AG09309 (cell line): ENCODE results near the gene TBX20.
"Not testable (repeated sequence)": the region's sequence is repeated elsewhere in the genome, so short reads cannot be mapped to it uniquely, and the experiment has no call there.

Experiments used
- DNase-seq: peaks from one replicate; pipeline ENCODE4 v3.0.0-alpha.2; 2010; ENCODE audit warnings: low read depth
- H3K4me3 ChIP-seq: 2 replicates; pipeline ENCODE4 v1.5.1; 2011; ENCODE audit warnings: mild to moderate bottlenecking, low read depth, low read length, moderate library complexity; ENCODE audit not compliant: control insufficient read depth
- CTCF ChIP-seq: IDR thresholded peaks from 2 replicates; pipeline ENCODE4 v1.5.1; 2011; ENCODE audit warnings: mild to moderate bottlenecking, low read depth, low read length, inconsistent platforms; ENCODE audit not compliant: insufficient read depth, control insufficient read depth; ENCODE audit errors: missing control alignments

TBX20 gene

GRCh38 chr7:35241884-35242283 lies 12.0 kb downstream of the TBX20 start:
- no peak for TF ChIP-seq CTCF
- H3K4me3 ChIP-seq: no peak overlapping the region
- no peak for DNase-seq

- no peak for DNase-seq
- TF ChIP-seq CTCF: no peak
- H3K4me3 ChIP-seq: no peak overlapping the region
These were observed 12.5 kb downstream of the TBX20 start for GRCh38 chr7:35241436-35241835.

GRCh38 chr7:35241008-35241407 lies 12.9 kb downstream of the TBX20 start:
- not testable (repeated sequence) for H3K4me3 ChIP-seq, DNase-seq

- not testable (repeated sequence) for DNase-seq, H3K4me3 ChIP-seq
These were observed 15.4 kb downstream of the TBX20 start for GRCh38 chr7:35238456-35238855.

DNA sequence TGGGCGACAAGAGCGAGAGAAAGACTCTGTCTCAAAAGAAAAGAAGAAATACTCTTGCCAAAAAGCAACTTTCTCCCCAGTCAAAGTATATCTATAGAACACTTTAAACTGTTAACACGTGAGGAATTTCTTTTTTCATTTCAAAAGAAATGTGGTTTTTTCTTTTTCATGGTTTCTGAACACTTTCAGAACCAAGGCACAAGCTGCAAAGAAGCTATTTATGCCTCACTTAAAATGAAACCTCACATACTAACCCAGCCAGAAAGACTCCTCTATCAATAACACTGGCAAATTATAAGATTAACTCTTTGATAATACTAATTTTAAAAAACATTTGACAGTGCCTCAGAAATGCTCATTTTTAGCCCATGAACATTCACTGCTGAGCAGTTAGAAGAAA lies 20.9 kb downstream of the TBX20 start:
- no peak for DNase-seq
- H3K4me3 ChIP-seq: no peak overlapping the region
- no peak for TF ChIP-seq CTCF

GRCh38 chr7:35231221-35231620 lies 22.7 kb downstream of the TBX20 start:
- H3K4me3 ChIP-seq, DNase-seq: not testable (repeated sequence)

GRCh38 chr7:35229116-35229780 lies 24.7 kb downstream of the TBX20 start:
- DNase-seq, H3K4me3 ChIP-seq: not testable (repeated sequence)

- not testable (repeated sequence) for DNase-seq
These were observed 25.3 kb downstream of the TBX20 start for GRCh38 chr7:35228496-35229051.

GRCh38 chr7:35227438-35227837 lies 26.5 kb downstream of the TBX20 start:
- DNase-seq, H3K4me3 ChIP-seq: not testable (repeated sequence)

More at GRCh38 chr7:35228496-35229051, 25.3 kb downstream of the TBX20 start:
- H3K4me3 ChIP-seq: not testable (repeated sequence)

DNA sequence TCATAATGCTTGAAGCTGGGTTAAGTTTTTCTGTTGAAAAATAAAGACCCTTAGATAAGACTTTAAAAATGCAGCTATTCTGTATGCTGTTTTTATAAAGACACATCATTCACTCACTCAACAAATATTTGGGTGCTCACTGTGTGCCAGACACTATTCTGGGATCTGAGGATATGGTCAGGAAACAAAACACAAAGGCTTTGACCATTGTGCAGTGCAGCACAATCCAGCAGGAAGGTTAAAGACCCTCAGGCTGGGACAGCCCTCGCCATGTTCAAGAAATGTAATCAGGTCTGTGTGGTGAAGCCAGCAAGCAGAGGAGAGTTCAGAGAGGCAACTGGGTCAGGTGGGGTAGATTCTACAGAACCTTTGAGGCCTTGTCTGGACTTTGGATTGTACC lies 31.5 kb downstream of the TBX20 start:
- H3K4me3 ChIP-seq, DNase-seq: not testable (repeated sequence)

DNA sequence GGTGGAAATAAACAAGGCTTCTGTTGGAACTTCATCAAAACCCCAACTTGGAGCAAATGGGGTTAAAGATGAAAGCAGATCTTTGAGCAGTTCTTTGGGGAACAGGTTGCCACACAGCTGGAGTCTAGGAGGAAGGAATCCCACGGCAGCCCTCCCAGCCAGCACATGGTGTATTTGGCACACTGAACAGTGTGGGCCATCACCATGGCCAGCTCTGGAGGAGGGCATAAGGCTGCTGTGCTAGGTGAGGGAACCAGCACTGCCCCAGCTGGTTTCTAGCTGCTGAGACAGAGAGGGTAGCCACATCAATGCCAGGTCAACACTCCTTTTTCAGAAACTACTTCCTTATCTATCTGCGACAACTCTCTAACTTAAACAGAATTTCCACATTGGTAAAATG lies 33.7 kb downstream of the TBX20 start:
- H3K4me3 ChIP-seq, DNase-seq: not testable (repeated sequence)

- not testable (repeated sequence) for DNase-seq, H3K4me3 ChIP-seq
These were observed 37.9 kb downstream of the TBX20 start for GRCh38 chr7:35216033-35216432.

DNA sequence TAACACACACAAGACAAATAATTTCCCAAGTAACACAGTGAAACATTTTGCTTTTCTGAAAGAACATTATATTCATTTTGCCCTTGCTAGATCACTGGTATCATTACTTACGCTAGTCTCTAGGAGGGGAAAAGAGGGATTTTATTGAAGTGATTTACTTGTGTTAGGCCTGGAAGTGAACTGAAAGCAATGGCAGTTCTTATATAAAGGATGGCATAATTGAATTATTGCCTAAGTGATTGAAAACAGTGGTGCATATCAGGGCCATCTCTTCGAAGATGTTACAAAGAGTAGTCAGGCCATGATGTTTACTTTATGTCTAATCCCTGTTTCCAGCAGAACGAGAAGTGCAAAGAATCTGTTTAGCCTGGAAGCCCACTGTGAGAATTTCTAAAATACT lies 38.8 kb downstream of the TBX20 start:
- not testable (repeated sequence) for H3K4me3 ChIP-seq, DNase-seq

- not testable (repeated sequence) for H3K4me3 ChIP-seq, DNase-seq
These were observed 47.0 kb downstream of the TBX20 start for GRCh38 chr7:35206924-35207323.

- DNase-seq, H3K4me3 ChIP-seq: not testable (repeated sequence)
These were observed 49.0 kb downstream of the TBX20 start for GRCh38 chr7:35204850-35205249.
